Body of pancreas (tissue), 4 donors: ENCODE results near the gene KIT.

ENCODE experiments used
- POLR2A ChIP-seq, 3 donors: fragments of 450-650 bp; IDR thresholded peaks; one replicate each; pipeline ENCODE4 v1.6.1; 2016; ENCODE audit warnings: antibody characterized with exemption in 3 of 3, mild to moderate bottlenecking in 2 of 3
- TF ChIP-seq, protein P1 (sequence below), 7 experiments: fragments of 450-650 bp in 4 of 7; fragments of 200-600 bp in 3 of 7; sonication (generic) in 3 of 7; IDR thresholded peaks; one replicate each; pipeline ENCODE4 v1.5.1; 2016 to 2019; ENCODE audit warnings: antibody characterized with exemption in 7 of 7

DNA sequence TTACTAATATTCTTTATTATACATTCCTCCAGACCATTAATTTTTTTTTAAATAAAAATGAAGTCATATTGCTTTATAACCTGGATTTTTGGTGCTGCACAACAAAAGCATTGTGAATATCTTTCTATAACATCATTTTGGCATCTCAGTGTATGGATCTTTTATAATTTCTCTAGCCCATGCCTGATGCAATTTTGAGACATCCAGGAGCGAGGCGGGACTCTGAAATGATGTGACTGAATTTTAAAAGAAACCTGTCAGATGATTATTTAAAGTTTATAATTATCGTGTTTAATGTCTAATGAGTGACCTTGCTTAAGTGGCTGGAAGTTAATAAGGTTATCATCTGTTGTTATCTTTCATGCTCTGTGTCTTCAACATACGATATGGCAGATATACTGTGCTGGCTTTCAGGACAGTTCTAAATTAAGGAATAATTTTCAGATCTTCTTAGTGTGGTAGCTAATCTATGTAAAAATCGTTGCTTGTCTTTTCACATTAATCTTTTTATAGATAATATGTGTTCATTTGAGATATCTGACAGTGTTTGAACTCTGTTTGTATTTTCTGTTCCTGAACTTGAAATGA, 58.8 kb downstream of the KIT start:
- TF ChIP-seq, protein P1, sequence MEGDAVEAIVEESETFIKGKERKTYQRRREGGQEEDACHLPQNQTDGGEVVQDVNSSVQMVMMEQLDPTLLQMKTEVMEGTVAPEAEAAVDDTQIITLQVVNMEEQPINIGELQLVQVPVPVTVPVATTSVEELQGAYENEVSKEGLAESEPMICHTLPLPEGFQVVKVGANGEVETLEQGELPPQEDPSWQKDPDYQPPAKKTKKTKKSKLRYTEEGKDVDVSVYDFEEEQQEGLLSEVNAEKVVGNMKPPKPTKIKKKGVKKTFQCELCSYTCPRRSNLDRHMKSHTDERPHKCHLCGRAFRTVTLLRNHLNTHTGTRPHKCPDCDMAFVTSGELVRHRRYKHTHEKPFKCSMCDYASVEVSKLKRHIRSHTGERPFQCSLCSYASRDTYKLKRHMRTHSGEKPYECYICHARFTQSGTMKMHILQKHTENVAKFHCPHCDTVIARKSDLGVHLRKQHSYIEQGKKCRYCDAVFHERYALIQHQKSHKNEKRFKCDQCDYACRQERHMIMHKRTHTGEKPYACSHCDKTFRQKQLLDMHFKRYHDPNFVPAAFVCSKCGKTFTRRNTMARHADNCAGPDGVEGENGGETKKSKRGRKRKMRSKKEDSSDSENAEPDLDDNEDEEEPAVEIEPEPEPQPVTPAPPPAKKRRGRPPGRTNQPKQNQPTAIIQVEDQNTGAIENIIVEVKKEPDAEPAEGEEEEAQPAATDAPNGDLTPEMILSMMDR (IDR thresholded peaks at IDR 0.05), result no peak
- TF ChIP-seq POLR2A (IDR thresholded peaks at IDR 0.05), result no peak
